ENCODE measurements around the gene EPSTI1. TPM values are rescaled to one million over a fixed set of nuclear protein-coding genes. Genes with fewer than 3 reads are reported as not detected.

Gene EPSTI1
- total and polyA plus RNA-seq, 4 donors, result 3.7 to 20.1 (median 15.2) TPM

GRCh38 chr13:42968906-42969305 lies 23.1 kb downstream of the EPSTI1 start:
- no peak for TF ChIP-seq CTCF (IDR thresholded peaks at IDR 0.05; ENCODE audit: control extremely low read depth, extremely low read depth)
- 67 to 83% methylated on average over 8 of the region's 8 CpGs for WGBS, 2 donors

GRCh38 chr13:42967660-42968059 lies 24.4 kb downstream of the EPSTI1 start:
- no peak overlapping the region for H3K4me3 ChIP-seq
- H3K36me3 ChIP-seq (ENCODE audit: control insufficient read depth in 4 of 4, insufficient read depth in 4 of 4, low read length in 4 of 4), result peaks cover 0 to 7% (median 4%) of the 10 kb centered on the region in 4 donors
- peaks cover 0 to 13% (median 4%) of the 10 kb centered on the region in 5 donors for H3K4me1 ChIP-seq (ENCODE audit: control insufficient read depth in 5 of 5, insufficient read depth in 5 of 5, low read length in 5 of 5)
- ATAC-seq (ENCODE audit: insufficient read depth, low FRiP score) (peak; percentile 67), DNase-seq (no peak)
- no peaks in the 10 kb centered on the region for H3K9me3 ChIP-seq (ENCODE audit: control insufficient read depth in 4 of 4, insufficient read depth in 3 of 4, low read length in 3 of 4)
- H3K9ac ChIP-seq (ENCODE audit: insufficient read depth in 1 of 2, low read length in 2 of 2), result no peak overlapping the region
- no peaks in the 10 kb centered on the region for H3K27me3 ChIP-seq (ENCODE audit: control insufficient read depth in 3 of 3, insufficient read depth in 3 of 3, low read length in 2 of 3)
- no peak overlapping the region for H3K27ac ChIP-seq (ENCODE audit: low read depth in 1 of 2, low read length in 1 of 2)
- 58 to 75% methylated on average over 5 of the region's 5 CpGs for WGBS, 2 donors
- TF ChIP-seq CTCF (IDR thresholded peaks at IDR 0.05; ENCODE audit: control extremely low read depth, extremely low read depth), result no peak

More at GRCh38 chr13:42968906-42969305, 23.1 kb downstream of the EPSTI1 start:
- Histone ChIP-seq H3K4me1 (ENCODE audit: control insufficient read depth in 5 of 5, insufficient read depth in 5 of 5, low read length in 5 of 5) (peaks cover 0 to 13% (median 4%) of the 10 kb centered on the region in 5 donors), H3K27ac (ENCODE audit: low read depth in 1 of 2, low read length in 1 of 2) (no peak overlapping the region), H3K27me3 (ENCODE audit: control insufficient read depth in 3 of 3, insufficient read depth in 3 of 3, low read length in 2 of 3) (no peaks in the 10 kb centered on the region), H3K36me3 (ENCODE audit: control insufficient read depth in 4 of 4, insufficient read depth in 4 of 4, low read length in 4 of 4) (peaks cover 0 to 7% (median 3%) of the 10 kb centered on the region in 4 donors), H3K4me3 (no peak overlapping the region), H3K9ac (ENCODE audit: insufficient read depth in 1 of 2, low read length in 2 of 2) (no peak overlapping the region), H3K9me3 (ENCODE audit: control insufficient read depth in 4 of 4, insufficient read depth in 3 of 4, low read length in 3 of 4) (no peaks in the 10 kb centered on the region)
- DNase-seq (peak; percentile 55 to 78 (median 73)), ATAC-seq (ENCODE audit: insufficient read depth, low FRiP score) (no peak)

- H3K4me1 ChIP-seq (ENCODE audit: control insufficient read depth in 5 of 5, insufficient read depth in 5 of 5, low read length in 5 of 5), result peaks cover 0 to 13% (median 2%) of the 10 kb centered on the region in 5 donors
- no peaks in the 10 kb centered on the region for H3K9me3 ChIP-seq (ENCODE audit: control insufficient read depth in 4 of 4, insufficient read depth in 3 of 4, low read length in 3 of 4)
- 74 to 97% methylated on average over 2 of the region's 2 CpGs for WGBS, 2 donors
- no peaks in the 10 kb centered on the region for H3K27me3 ChIP-seq (ENCODE audit: control insufficient read depth in 3 of 3, insufficient read depth in 3 of 3, low read length in 2 of 3)
- no peak overlapping the region for H3K4me3 ChIP-seq
- ATAC-seq (ENCODE audit: insufficient read depth, low FRiP score) (no peak), DNase-seq (no peak)
- peaks cover 5 to 15% (median 8%) of the 10 kb centered on the region in 4 donors for H3K36me3 ChIP-seq (ENCODE audit: control insufficient read depth in 4 of 4, insufficient read depth in 4 of 4, low read length in 4 of 4)
- TF ChIP-seq CTCF (IDR thresholded peaks at IDR 0.05; ENCODE audit: control extremely low read depth, extremely low read depth), result no peak
- H3K27ac ChIP-seq (ENCODE audit: low read depth in 1 of 2, low read length in 1 of 2), result no peak overlapping the region
- no peak overlapping the region for H3K9ac ChIP-seq (ENCODE audit: insufficient read depth in 1 of 2, low read length in 2 of 2)
These were observed 26.8 kb downstream of the EPSTI1 start for GRCh38 chr13:42965281-42965680.

GRCh38 chr13:42964761-42965161 lies 27.3 kb downstream of the EPSTI1 start:
- Histone ChIP-seq H3K4me3 (no peak overlapping the region), H3K9ac (ENCODE audit: insufficient read depth in 1 of 2, low read length in 2 of 2) (no peak overlapping the region), H3K27me3 (ENCODE audit: control insufficient read depth in 3 of 3, insufficient read depth in 3 of 3, low read length in 2 of 3) (no peaks in the 10 kb centered on the region), H3K4me1 (ENCODE audit: control insufficient read depth in 5 of 5, insufficient read depth in 5 of 5, low read length in 5 of 5) (peaks cover 0 to 13% (median 1%) of the 10 kb centered on the region in 5 donors), H3K9me3 (ENCODE audit: control insufficient read depth in 4 of 4, insufficient read depth in 3 of 4, low read length in 3 of 4) (no peaks in the 10 kb centered on the region), H3K27ac (ENCODE audit: low read depth in 1 of 2, low read length in 1 of 2) (no peak overlapping the region), H3K36me3 (ENCODE audit: control insufficient read depth in 4 of 4, insufficient read depth in 4 of 4, low read length in 4 of 4) (peaks cover 5 to 15% (median 8%) of the 10 kb centered on the region in 4 donors)
- 84 to 97% methylated on average over 1 of the region's 1 CpG for WGBS, 2 donors
- no peak for ATAC-seq (ENCODE audit: insufficient read depth, low FRiP score)
- TF ChIP-seq CTCF (IDR thresholded peaks at IDR 0.05; ENCODE audit: control extremely low read depth, extremely low read depth), result no peak
- peak in 2 of 3 donors; percentile 50 to 64 for DNase-seq

All from lung (tissue), 12 donors.